A549 (cell line): ENCODE results near the gene SLC5A4.

Experiments
- CBX8 ChIP-seq: fragments of 200-600 bp; sonication (generic); IDR thresholded peaks from 2 replicates; pipeline ENCODE4 v1.6.1; 2016
- CEBPB ChIP-seq, 2 experiments: fragments of >200 bp in 1 of 2; sonication (Bioruptor Twin) in 1 of 2; formaldehyde crosslinking in 1 of 2; IDR thresholded peaks; 2 replicates each; pipeline ENCODE4 v1.6.1; 2012 to 2016
- E2F6 ChIP-seq: IDR thresholded peaks from 2 replicates; pipeline ENCODE4 v1.6.1; 2012; ENCODE audit warnings: low read depth, borderline replicate concordance
- FOXS1 ChIP-seq: fragments of 250-450 bp; sonication (Bioruptor Pico); IDR thresholded peaks from 2 replicates; pipeline ENCODE4 v1.5.0; 2020; ENCODE audit warnings: mild to moderate bottlenecking, moderate library complexity
- JUNB ChIP-seq: fragments of >200 bp; sonication (Bioruptor Twin); formaldehyde crosslinking; IDR thresholded peaks from 2 replicates; pipeline ENCODE4 v1.6.1; 2016
- PBX3 ChIP-seq: IDR thresholded peaks from 2 replicates; pipeline ENCODE4 v1.6.1; 2012
- POLR2A ChIP-seq: IDR thresholded peaks from 2 replicates; pipeline ENCODE4 v1.6.1; 2012; ENCODE audit warnings: mild to moderate bottlenecking, low read length
- SMC3 ChIP-seq: fragments of >200 bp; sonication (Bioruptor Twin); formaldehyde crosslinking; IDR thresholded peaks from 3 replicates; pipeline ENCODE4 v1.6.1; 2018; ENCODE audit warnings: inconsistent platforms
- TFCP2L1 ChIP-seq: fragments of 250-450 bp; sonication (Bioruptor Pico); IDR thresholded peaks from 2 replicates; pipeline ENCODE4 v1.5.0; 2021; ENCODE audit warnings: mild to moderate bottlenecking
- ZFP36 ChIP-seq: fragments of 450-650 bp; IDR thresholded peaks from 2 replicates; pipeline ENCODE4 v1.6.1; 2014; ENCODE audit warnings: borderline replicate concordance; ENCODE audit not compliant: partially characterized antibody
- TF ChIP-seq, protein P1 (sequence below): fragments of >200 bp; sonication (Bioruptor Twin); formaldehyde crosslinking; IDR thresholded peaks from 3 replicates; pipeline ENCODE4 v1.5.1; 2016
- TF ChIP-seq, protein P2 (sequence below): fragments of 200-600 bp; sonication (generic); IDR thresholded peaks from 2 replicates; pipeline ENCODE4 v1.6.1; 2016; ENCODE audit warnings: antibody characterized with exemption, mild to moderate bottlenecking, moderate library complexity
- TF ChIP-seq, protein P3 (sequence below): IDR thresholded peaks from 2 replicates; pipeline ENCODE4 v1.6.1; 2012

- TF ChIP-seq, protein P1, sequence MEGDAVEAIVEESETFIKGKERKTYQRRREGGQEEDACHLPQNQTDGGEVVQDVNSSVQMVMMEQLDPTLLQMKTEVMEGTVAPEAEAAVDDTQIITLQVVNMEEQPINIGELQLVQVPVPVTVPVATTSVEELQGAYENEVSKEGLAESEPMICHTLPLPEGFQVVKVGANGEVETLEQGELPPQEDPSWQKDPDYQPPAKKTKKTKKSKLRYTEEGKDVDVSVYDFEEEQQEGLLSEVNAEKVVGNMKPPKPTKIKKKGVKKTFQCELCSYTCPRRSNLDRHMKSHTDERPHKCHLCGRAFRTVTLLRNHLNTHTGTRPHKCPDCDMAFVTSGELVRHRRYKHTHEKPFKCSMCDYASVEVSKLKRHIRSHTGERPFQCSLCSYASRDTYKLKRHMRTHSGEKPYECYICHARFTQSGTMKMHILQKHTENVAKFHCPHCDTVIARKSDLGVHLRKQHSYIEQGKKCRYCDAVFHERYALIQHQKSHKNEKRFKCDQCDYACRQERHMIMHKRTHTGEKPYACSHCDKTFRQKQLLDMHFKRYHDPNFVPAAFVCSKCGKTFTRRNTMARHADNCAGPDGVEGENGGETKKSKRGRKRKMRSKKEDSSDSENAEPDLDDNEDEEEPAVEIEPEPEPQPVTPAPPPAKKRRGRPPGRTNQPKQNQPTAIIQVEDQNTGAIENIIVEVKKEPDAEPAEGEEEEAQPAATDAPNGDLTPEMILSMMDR, result no peak
- TF ChIP-seq POLR2A, result no peak
- TF ChIP-seq CBX8, result no peak
- TF ChIP-seq, protein P2, sequence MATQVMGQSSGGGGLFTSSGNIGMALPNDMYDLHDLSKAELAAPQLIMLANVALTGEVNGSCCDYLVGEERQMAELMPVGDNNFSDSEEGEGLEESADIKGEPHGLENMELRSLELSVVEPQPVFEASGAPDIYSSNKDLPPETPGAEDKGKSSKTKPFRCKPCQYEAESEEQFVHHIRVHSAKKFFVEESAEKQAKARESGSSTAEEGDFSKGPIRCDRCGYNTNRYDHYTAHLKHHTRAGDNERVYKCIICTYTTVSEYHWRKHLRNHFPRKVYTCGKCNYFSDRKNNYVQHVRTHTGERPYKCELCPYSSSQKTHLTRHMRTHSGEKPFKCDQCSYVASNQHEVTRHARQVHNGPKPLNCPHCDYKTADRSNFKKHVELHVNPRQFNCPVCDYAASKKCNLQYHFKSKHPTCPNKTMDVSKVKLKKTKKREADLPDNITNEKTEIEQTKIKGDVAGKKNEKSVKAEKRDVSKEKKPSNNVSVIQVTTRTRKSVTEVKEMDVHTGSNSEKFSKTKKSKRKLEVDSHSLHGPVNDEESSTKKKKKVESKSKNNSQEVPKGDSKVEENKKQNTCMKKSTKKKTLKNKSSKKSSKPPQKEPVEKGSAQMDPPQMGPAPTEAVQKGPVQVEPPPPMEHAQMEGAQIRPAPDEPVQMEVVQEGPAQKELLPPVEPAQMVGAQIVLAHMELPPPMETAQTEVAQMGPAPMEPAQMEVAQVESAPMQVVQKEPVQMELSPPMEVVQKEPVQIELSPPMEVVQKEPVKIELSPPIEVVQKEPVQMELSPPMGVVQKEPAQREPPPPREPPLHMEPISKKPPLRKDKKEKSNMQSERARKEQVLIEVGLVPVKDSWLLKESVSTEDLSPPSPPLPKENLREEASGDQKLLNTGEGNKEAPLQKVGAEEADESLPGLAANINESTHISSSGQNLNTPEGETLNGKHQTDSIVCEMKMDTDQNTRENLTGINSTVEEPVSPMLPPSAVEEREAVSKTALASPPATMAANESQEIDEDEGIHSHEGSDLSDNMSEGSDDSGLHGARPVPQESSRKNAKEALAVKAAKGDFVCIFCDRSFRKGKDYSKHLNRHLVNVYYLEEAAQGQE, result no peak
- TF ChIP-seq SMC3, result no peak
- TF ChIP-seq E2F6, result no peak
- no peak for TF ChIP-seq PBX3
- no peak for TF ChIP-seq CEBPB (IDR thresholded peaks at IDR 0.05)
- TF ChIP-seq, protein P3, sequence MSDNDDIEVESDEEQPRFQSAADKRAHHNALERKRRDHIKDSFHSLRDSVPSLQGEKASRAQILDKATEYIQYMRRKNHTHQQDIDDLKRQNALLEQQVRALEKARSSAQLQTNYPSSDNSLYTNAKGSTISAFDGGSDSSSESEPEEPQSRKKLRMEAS, result no peak
- no peak for TF ChIP-seq TFCP2L1
- no peak for TF ChIP-seq FOXS1 (CRISPR knock-in tag)
- no peak for TF ChIP-seq JUNB
- TF ChIP-seq ZFP36, result no peak
Observed at GRCh38 chr22:32236970-32237369, 18.2 kb downstream of the SLC5A4 start.
